MCF 10A (cell line): ENCODE measurements around the gene INO80B. TPM values are rescaled to one million over a fixed set of nuclear protein-coding genes. Genes with fewer than 3 reads are reported as not detected.

Experiments used
- BruUV-seq: library from RNA; stranded (reverse); fragments of 400-500 nt; replicated peaks from 2 replicates; lab custom pipeline; 2021; lab: Mats Ljungman, UMichigan
- CTCF ChIA-PET: fragments of 300-600 bp; sonication (Branson Sonifier 250); formaldehyde crosslinking; extraction: SDS; loops from one replicate; lab custom pipeline; 2021; ENCODE audit warnings: antibody characterized with exemption, inconsistent platforms; lab: Yijun Ruan, JAX
- POLR2A ChIA-PET: fragments of 300-600, 350-650 bp; sonication (Branson Sonifier 250); formaldehyde crosslinking; extraction: SDS; loops from one replicate; lab custom pipeline; 2020; ENCODE audit warnings: antibody characterized with exemption, inconsistent platforms; lab: Yijun Ruan, JAX
- DNase-seq: peaks from one replicate; pipeline ENCODE4 v3.0.0-alpha.2; 2018; ENCODE audit not compliant: unreplicated experiment
- H3K27ac Mint-ChIP-seq: one replicate; pipeline ENCODE4 v1.8.0; 2022; ENCODE audit warnings: mild to moderate bottlenecking, low read depth, mixed read lengths; ENCODE audit not compliant: unreplicated experiment
- H3K27me3 Mint-ChIP-seq: one replicate; pipeline ENCODE4 v1.8.0; 2022; ENCODE audit warnings: mixed read lengths; ENCODE audit not compliant: insufficient read depth, unreplicated experiment
- H3K36me3 Mint-ChIP-seq: one replicate; pipeline ENCODE4 v1.8.0; 2022; ENCODE audit warnings: mild to moderate bottlenecking, moderate library complexity, mixed read lengths; ENCODE audit not compliant: insufficient read depth, unreplicated experiment
- H3K4me1 Mint-ChIP-seq: one replicate; pipeline ENCODE4 v1.8.0; 2022; ENCODE audit warnings: mixed read lengths; ENCODE audit not compliant: insufficient read depth, unreplicated experiment
- H3K4me3 Mint-ChIP-seq: one replicate; pipeline ENCODE4 v1.8.0; 2022; ENCODE audit warnings: mild to moderate bottlenecking, moderate library complexity, mixed read lengths; ENCODE audit not compliant: unreplicated experiment
- H3K9me3 Mint-ChIP-seq: one replicate; pipeline ENCODE4 v1.8.0; 2022; ENCODE audit warnings: mixed read lengths; ENCODE audit not compliant: unreplicated experiment
- CTCF ChIP-seq: fragments of 200-600 bp; IDR thresholded peaks from one replicate; pipeline ENCODE4 v1.8.0; 2022; ENCODE audit warnings: antibody characterized with exemption, mild to moderate bottlenecking; ENCODE audit not compliant: unreplicated experiment
- intact Hi-C: fragments of 100-400 bp; cut with micrococcal nuclease; formaldehyde crosslinking; loops from 2 replicates; pipeline ENCODE4 v1.14.1; 2022
- total RNA-seq: library from RNA; stranded (reverse); gene quantifications from 2 replicates; pipeline ENCODE4 v1.2.3, GENCODE V29; 2022

INO80B gene
- total RNA-seq, 1 experiment from 2014 or later = 36.0 TPM

- DNase-seq = no peak
- Mint-ChIP-seq H3K36me3 (peaks cover 27% of the 10 kb centered on the region), H3K4me3 (no peak overlapping the region), H3K27ac (no peak overlapping the region), H3K4me1 (peaks cover 17% of the 10 kb centered on the region), H3K27me3 (peaks cover 16% of the 10 kb centered on the region), H3K9me3 (no peaks in the 10 kb centered on the region)
- no TSS peak for BruUV-seq
- ChIA-PET POLR2A (interaction anchor here (0.7 to 1.2 kb wide), 5 partner anchors 8 to 32 kb away, joined by 3 read pairs; partner anchors contain the start of gene DQX1), CTCF (interaction anchor here (4.5 kb wide), 1 partner anchor 87 kb away, joined by 22 read pairs; no protein-coding TSS in a partner anchor)
- TF ChIP-seq CTCF = no peak
- intact Hi-C loops = no loop called here
These were observed 45.2 kb downstream of the INO80B start for GRCh38 chr2:74499940-74500577.

GRCh38 chr2:74500578-74500946 is 45.7 kb downstream of the INO80B start:
- no peak for DNase-seq
- H3K27me3 Mint-ChIP-seq = peaks cover 16% of the 10 kb centered on the region
- POLR2A ChIA-PET = interaction anchor here (0.7 to 1.2 kb wide), 6 partner anchors 8 to 42 kb away, joined by 3 read pairs; partner anchors contain the start of genes DQX1 and WBP1
- no peak for TF ChIP-seq CTCF
- H3K4me3 Mint-ChIP-seq = no peak overlapping the region
- H3K9me3 Mint-ChIP-seq = no peaks in the 10 kb centered on the region
- intact Hi-C loops = no loop called here
- peaks cover 22% of the 10 kb centered on the region for H3K4me1 Mint-ChIP-seq
- H3K27ac Mint-ChIP-seq = no peak overlapping the region
- BruUV-seq = no TSS peak
- H3K36me3 Mint-ChIP-seq = peaks cover 32% of the 10 kb centered on the region
- CTCF ChIA-PET = interaction anchor here (1.4 to 4.5 kb wide), 2 partner anchors 19 to 87 kb away, joined by 5 to 22 read pairs; no protein-coding TSS in a partner anchor

- BruUV-seq = no TSS peak
- intact Hi-C loops = no loop called here
- Mint-ChIP-seq H3K4me1 (peaks cover 28% of the 10 kb centered on the region), H3K27ac (no peak overlapping the region), H3K9me3 (no peaks in the 10 kb centered on the region), H3K27me3 (peaks cover 16% of the 10 kb centered on the region), H3K4me3 (no peak overlapping the region), H3K36me3 (peaks cover 42% of the 10 kb centered on the region)
- ChIA-PET CTCF (interaction anchor here (1.4 to 4.5 kb wide), 2 partner anchors 20 to 86 kb away, joined by 5 to 22 read pairs; no protein-coding TSS in a partner anchor), POLR2A (interaction anchor here (0.7 to 1.2 kb wide), 5 partner anchors 7 to 43 kb away, joined by 3 read pairs; partner anchors contain the start of genes DQX1 and WBP1)
- DNase-seq = no peak
- no peak for TF ChIP-seq CTCF
These were observed 46.6 kb downstream of the INO80B start for GRCh38 chr2:74501335-74502071.

GRCh38 chr2:74502147-74502719 is 47.3 kb downstream of the INO80B start:
- CTCF ChIA-PET = interaction anchor here (1.4 to 4.5 kb wide), 2 partner anchors 21 to 85 kb away, joined by 5 to 22 read pairs; no protein-coding TSS in a partner anchor
- TF ChIP-seq CTCF = no peak
- no peak for DNase-seq
- BruUV-seq = no TSS peak
- Mint-ChIP-seq H3K36me3 (peaks cover 49% of the 10 kb centered on the region), H3K27me3 (peaks cover 16% of the 10 kb centered on the region), H3K4me1 (peaks cover 31% of the 10 kb centered on the region), H3K9me3 (no peaks in the 10 kb centered on the region), H3K27ac (no peak overlapping the region), H3K4me3 (no peak overlapping the region)
- intact Hi-C loops = no loop called here
- POLR2A ChIA-PET = no interaction called here
